ENCODE measurements around the gene ACER1. TPM values are rescaled to one million over a fixed set of nuclear protein-coding genes. Genes with fewer than 3 reads are reported as not detected.

ACER1 gene
- total and polyA plus RNA-seq, 2 of the 13 experiments (the other 11 are each of a cell fraction or from before 2014, with no cell fraction given) = not detected

- TF ChIP-seq ZNF646 (CRISPR knock-in tag; IDR thresholded peaks at IDR 0.05) (no peak), CREM (IDR thresholded peaks at IDR 0.05) (no peak), CREM (CRISPR knock-in tag; IDR thresholded peaks at IDR 0.05) (no peak), KAT2B (IDR thresholded peaks at IDR 0.05; ENCODE audit: borderline replicate concordance, low read depth, low read length) (no peak), AHR (CRISPR knock-in tag; IDR thresholded peaks at IDR 0.05) (no peak), CTCF (CRISPR knock-in tag; IDR thresholded peaks at IDR 0.05) (peak; percentile 70), HNF4G (IDR thresholded peaks at IDR 0.05; ENCODE audit: borderline replicate concordance, low read depth, low read length) (no peak), HNF4G (CRISPR knock-in tag; IDR thresholded peaks at IDR 0.05; ENCODE audit: borderline replicate concordance, low read depth) (no peak), GABPB1 (CRISPR knock-in tag; IDR thresholded peaks at IDR 0.05) (peak; percentile 91), BATF2 (CRISPR knock-in tag; IDR thresholded peaks at IDR 0.05) (no peak), ZNF7 (CRISPR knock-in tag; IDR thresholded peaks at IDR 0.05) (no peak), HNF1A (IDR thresholded peaks at IDR 0.05; ENCODE audit: low read depth) (no peak), HNF1A (CRISPR knock-in tag; IDR thresholded peaks at IDR 0.05; ENCODE audit: borderline replicate concordance) (no peak; the same call in 1 of the 2 replicates), ZNF496 (CRISPR knock-in tag; IDR thresholded peaks at IDR 0.05; ENCODE audit: insufficient replicate concordance) (no peak)
Measured at GRCh38 chr19:6279931-6280591, 53.4 kb downstream of the ACER1 start, which contains the start of gene MLLT1 (continued).
